GM19468 (cell line): Measurements from ENCODE around the gene LARGE1.

Source experiments
- ATAC-seq: cut with Tn5 transposase; IDR thresholded peaks from one replicate; pipeline ENCODE4 v1.9.1; 2021; ENCODE audit warnings: mild to moderate bottlenecking, moderate library complexity, moderate number of reproducible peaks; ENCODE audit not compliant: unreplicated experiment; ENCODE audit errors: extremely low read depth

The LARGE1 gene

GRCh38 chr22:33788927-33789326 is 131.3 kb downstream of the LARGE1 start:
- ATAC-seq: no peak

DNA sequence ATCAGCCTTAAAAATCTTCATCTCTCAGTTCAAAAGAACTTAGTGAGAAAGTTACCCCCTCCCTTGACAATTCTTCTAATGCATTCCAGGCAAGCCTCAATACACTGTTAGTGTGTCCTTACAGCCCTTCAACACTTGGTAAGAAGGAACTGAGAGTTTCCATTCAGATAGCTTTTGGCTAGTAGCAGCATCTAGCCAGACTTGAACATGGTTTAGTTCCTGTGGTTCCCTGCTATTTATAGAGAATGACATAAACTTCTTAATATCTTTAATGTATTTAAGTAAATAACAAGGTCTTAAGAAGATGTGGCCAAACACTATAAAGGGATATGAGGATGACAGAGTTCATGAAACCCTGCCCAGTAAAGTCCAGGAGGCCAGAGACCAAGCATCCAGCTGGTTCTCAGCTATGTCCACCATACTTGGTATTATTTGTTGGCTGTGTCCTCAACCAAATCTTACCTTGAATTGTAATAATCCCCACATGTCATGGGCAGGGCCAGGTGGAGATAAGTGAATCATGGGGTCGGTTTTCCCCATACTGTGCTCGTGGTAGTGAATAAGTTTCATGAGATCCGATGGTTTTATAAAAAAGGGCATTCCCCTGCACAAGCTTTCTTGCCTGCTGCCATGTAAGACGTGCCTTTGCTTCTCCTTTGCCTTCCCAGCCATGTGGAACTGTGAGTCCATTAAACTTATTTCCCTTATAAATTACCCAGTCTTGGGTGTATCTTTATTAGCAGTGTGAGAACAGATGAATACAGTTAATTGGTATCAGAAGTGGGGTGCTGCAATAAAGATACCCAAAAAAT is 132.4 kb downstream of the LARGE1 start:
- no peak for ATAC-seq

GRCh38 chr22:33786149-33786548 is 134.1 kb downstream of the LARGE1 start:
- ATAC-seq: no peak

DNA sequence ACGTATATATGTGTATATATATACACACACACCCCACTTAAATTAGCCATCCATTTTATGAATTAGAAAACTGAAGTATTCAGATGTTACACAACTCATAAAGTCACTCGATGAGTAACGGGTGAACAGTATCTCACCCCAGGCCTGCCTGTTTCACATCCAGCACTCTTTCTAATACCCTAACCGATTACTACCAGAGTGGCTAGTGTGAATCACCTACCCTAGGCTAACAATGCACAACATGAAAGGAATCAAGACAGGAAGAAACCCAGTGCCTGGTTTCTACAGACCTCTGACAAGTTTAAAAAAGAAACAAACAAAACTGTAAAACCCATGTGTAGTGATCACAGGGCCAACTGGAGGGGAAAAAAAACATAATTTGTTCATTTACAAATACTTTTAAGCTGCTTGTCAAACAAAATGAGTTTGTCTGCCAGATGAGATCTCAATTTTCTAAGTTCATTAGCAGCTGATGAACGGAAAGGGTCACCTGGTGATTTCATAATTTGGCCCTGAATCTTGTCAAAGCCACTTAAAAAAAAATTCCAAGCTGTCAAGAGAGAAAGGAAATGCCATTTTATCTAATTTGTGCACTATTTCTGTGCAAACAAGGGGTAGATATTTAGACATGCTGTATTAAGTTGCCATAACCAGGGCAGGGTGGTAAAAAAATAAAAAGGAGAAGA is 134.8 kb downstream of the LARGE1 start:
- ATAC-seq: no peak

DNA sequence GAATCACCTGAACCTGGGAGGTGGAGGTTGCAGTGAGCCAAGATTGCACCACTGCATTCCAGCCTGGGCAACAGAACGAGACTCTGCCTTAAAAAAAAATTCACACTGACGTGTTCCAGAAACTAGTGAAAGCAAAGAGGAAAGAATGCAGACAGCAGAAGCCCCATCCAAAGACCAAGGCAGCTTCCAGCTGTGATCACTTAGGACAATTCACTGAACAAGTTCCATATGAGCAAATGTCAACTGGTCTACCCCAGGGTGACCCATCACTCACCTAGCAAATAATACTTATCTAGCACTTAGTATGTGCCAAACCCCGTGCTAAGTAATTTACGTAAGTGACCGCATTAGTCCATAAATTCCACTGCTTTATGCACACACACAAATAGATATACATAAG is 138.9 kb downstream of the LARGE1 start:
- no peak for ATAC-seq

GRCh38 chr22:33780531-33781136 is 139.6 kb downstream of the LARGE1 start:
- no peak for ATAC-seq

- no peak for ATAC-seq
Measured at GRCh38 chr22:33779243-33779642, 141.0 kb downstream of the LARGE1 start.

GRCh38 chr22:33776491-33776890 is 143.8 kb downstream of the LARGE1 start:
- no peak for ATAC-seq

DNA sequence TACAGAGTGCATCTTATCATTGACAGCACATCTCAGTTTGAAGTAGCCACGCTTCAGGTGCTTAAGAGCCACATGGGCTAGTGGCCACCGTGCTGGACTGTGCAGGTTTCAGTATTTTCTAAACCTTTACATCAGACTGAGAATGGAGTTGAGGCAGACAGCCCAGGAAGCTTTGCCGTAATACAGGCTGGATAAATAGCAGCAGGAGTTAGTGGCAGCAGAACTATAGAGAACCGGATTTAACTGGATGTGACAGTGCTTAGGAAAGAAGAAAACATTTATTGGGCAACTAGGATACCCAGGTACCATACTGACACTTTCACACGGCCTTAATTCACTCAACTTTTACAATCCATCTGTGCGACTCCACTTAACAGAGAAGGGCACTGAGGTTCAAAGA is 145.5 kb downstream of the LARGE1 start:
- no peak for ATAC-seq

- no peak for ATAC-seq
Measured at GRCh38 chr22:33772745-33773144, 147.5 kb downstream of the LARGE1 start.

- ATAC-seq: no peak
Measured at GRCh38 chr22:33771136-33771535, 149.1 kb downstream of the LARGE1 start.

DNA sequence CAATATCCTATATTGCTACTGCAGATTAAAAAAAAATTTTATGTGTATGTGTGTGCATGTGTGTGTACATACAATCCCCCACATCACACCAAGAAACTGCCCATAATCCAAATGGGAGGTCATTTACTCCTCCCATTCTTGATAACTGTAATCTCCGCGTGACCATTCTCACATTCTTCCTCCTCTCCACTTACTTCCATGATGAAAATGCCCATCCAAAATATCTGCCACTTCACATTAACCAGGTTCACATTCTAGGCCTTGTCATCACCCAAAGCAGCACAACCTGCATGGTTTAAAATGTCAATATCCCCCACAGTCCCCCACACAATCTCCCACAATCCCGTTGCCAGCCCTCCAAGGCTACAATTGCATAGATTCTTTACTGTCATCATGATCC is 149.6 kb downstream of the LARGE1 start:
- ATAC-seq: no peak

DNA sequence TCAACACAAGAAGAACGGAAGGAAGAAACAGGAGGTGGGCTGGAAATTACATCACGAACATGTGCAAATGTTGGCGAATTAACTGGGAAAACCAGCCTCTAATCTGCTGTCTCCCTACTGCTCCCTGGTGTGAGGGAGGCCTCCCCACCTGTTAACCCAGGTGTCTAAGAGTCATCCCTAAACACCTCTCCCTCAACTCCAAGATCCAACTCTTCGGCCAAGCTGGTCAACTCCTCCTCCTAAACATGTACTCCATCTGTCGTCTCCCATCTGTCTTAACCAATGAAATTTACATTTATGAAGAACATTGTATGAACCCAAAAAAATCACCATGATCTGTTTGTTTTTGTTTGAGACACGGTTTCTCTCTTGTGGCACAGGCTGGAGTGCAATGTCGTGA is 154.2 kb downstream of the LARGE1 start:
- no peak for ATAC-seq

- no peak for ATAC-seq
Measured at GRCh38 chr22:33758961-33759360, 161.3 kb downstream of the LARGE1 start.

DNA sequence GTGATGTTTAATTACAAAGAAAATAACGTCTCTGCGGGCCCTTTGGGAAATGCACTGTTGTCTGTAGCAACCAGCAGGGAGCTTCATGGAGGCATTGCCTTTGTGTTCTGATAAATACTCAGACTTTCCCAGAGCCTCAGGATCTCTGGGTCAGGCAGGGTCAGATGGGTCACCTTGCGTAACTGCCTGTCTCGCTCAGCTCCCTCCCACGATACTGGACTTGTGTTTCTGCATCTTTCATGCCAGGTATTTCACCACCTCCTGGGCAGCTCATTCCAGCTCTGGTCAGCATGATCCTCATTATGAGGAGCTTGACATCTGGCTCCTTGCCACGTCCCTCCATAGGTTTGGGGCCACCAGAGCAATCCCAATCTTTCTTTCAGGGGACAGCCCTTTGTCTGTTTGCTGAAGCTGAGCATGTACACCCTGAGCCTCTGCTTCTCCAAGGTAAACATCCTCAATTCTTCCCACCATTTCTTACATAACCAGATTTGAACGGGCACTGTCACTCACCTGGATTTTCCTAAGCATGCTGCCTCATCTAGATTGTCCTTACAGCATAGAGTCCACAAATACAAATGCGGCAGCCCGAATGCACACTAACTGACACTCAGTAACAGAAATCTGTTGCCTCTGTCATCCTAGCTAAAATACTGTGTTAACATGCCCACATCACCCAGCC is 162.3 kb downstream of the LARGE1 start:
- no peak for ATAC-seq

GRCh38 chr22:33757041-33757801 is 163.1 kb downstream of the LARGE1 start:
- ATAC-seq: no peak

- no peak for ATAC-seq
Measured at GRCh38 chr22:33756508-33756949, 163.7 kb downstream of the LARGE1 start.

DNA sequence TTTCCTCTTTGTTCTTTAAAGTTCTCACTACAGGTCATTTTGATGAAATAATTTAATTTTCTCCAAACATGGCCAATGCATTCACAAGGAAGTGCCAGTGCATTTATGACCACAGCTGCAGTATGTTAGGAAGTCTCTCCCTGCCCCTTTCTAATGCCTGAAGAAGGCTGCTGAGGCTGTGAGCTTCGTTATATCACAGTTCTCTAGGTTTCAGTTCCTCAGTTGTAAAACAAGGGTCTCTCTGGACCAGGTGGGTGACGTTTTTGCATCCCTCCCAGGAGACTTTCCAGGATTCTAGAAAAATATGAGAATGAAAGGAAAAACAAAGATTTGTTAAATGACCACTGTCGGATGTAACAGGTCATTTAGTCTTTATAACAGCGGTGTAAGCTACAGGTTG is 171.6 kb downstream of the LARGE1 start:
- no peak for ATAC-seq

GRCh38 chr22:33747576-33748180 is 172.6 kb downstream of the LARGE1 start:
- no peak for ATAC-seq

GRCh38 chr22:33747029-33747428 is 173.2 kb downstream of the LARGE1 start:
- ATAC-seq: no peak
